Midbrain (tissue), 1 donor: Measurements from ENCODE around the gene SCARB2.
"Not testable (repeated sequence)": the region's sequence is repeated elsewhere in the genome, so short reads cannot be mapped to it uniquely, and the experiment has no call there.

Experiments used
- DNase-seq: peaks from one replicate; lab custom pipeline; 2025; lab: John Stamatoyannopoulos, UW

SCARB2 gene

GRCh38 chr4:76213415-76214176 lies at the start of gene SCARB2:
Gene SCARB2, minus strand, starts transcription at chr4:76213824. Its CDS starts 281 bp downstream, at chr4:76213543.
- DNase-seq, result peak; percentile 92

- DNase-seq, result no peak
These were observed 46.9 kb upstream of the SCARB2 start for GRCh38 chr4:76260571-76260970.

- no peak for DNase-seq
These were observed 44.2 kb upstream of the SCARB2 start for GRCh38 chr4:76257824-76258223.

GRCh38 chr4:76256968-76257367 lies 43.3 kb upstream of the SCARB2 start:
- DNase-seq, result no peak

- no peak for DNase-seq
These were observed 42.4 kb upstream of the SCARB2 start for GRCh38 chr4:76256032-76256431.

- DNase-seq, result no peak
These were observed 39.9 kb upstream of the SCARB2 start for GRCh38 chr4:76253511-76253910.

- no peak for DNase-seq
These were observed 38.6 kb upstream of the SCARB2 start for GRCh38 chr4:76252271-76252653.

- peak; percentile 70 for DNase-seq
These were observed 38.0 kb upstream of the SCARB2 start, which contains the start of gene FAM47E for GRCh38 chr4:76251441-76252270. Gene FAM47E, plus strand, starts transcription at chr4:76251721. Its CDS starts 26 bp downstream, at chr4:76251747.

- peak; percentile 43 for DNase-seq
These were observed 37.3 kb upstream of the SCARB2 start for GRCh38 chr4:76250962-76251361.

GRCh38 chr4:76246852-76247251 lies 33.2 kb upstream of the SCARB2 start:
- DNase-seq, result no peak

GRCh38 chr4:76246025-76246424 lies 32.4 kb upstream of the SCARB2 start:
- DNase-seq, result peak; percentile 3

- not testable (repeated sequence) for DNase-seq
These were observed 30.3 kb upstream of the SCARB2 start for GRCh38 chr4:76243877-76244276.

GRCh38 chr4:76240236-76240635 lies 26.6 kb upstream of the SCARB2 start:
- DNase-seq, result no peak

- DNase-seq, result no peak
These were observed 25.1 kb upstream of the SCARB2 start for GRCh38 chr4:76238701-76239100.

GRCh38 chr4:76238236-76238635 lies 24.6 kb upstream of the SCARB2 start:
- DNase-seq, result no peak

- no peak for DNase-seq
These were observed 22.3 kb upstream of the SCARB2 start for GRCh38 chr4:76235915-76236314.

- DNase-seq, result no peak
These were observed 21.8 kb upstream of the SCARB2 start for GRCh38 chr4:76235407-76235806.

- no peak for DNase-seq
These were observed 21.0 kb upstream of the SCARB2 start for GRCh38 chr4:76234679-76235044.

- DNase-seq, result no peak
These were observed 20.5 kb upstream of the SCARB2 start for GRCh38 chr4:76233967-76234678.

GRCh38 chr4:76233529-76233928 lies 19.9 kb upstream of the SCARB2 start:
- no peak for DNase-seq

GRCh38 chr4:76233083-76233482 lies 19.5 kb upstream of the SCARB2 start:
- DNase-seq, result no peak

GRCh38 chr4:76232681-76233080 lies 19.1 kb upstream of the SCARB2 start:
- no peak for DNase-seq

GRCh38 chr4:76226418-76226817 lies 12.8 kb upstream of the SCARB2 start:
- no peak for DNase-seq
